Liver (tissue), 9 donors: ENCODE results near the gene EIF4ENIF1. TPM values are rescaled to one million over a fixed set of nuclear protein-coding genes. Genes with fewer than 3 reads are reported as not detected.

Experiments
- DNase-seq: peaks from one replicate; pipeline ENCODE4 v3.0.0-alpha.2; 2017; ENCODE audit warnings: low spot score
- H3K27ac ChIP-seq, 2 donors: one replicate each; pipeline ENCODE4 v1.7.0; 2013; ENCODE audit warnings: inconsistent platforms in 2 of 2, low read length in 2 of 2, control low read depth in 1 of 2, low read depth in 1 of 2, mild to moderate bottlenecking in 1 of 2
- H3K27me3 ChIP-seq, 4 donors: one replicate each; pipeline versions ENCODE4 v1.6.1 to v1.7.0; 2013; ENCODE audit warnings: low read length in 3 of 4, inconsistent platforms in 1 of 4, mild to moderate bottlenecking in 1 of 4, moderate library complexity in 1 of 4; ENCODE audit not compliant: control insufficient read depth in 4 of 4, insufficient read depth in 4 of 4
- H3K36me3 ChIP-seq, 4 donors: one replicate each; pipeline versions ENCODE4 v1.6.1 to v1.7.0; 2013; ENCODE audit warnings: low read length in 3 of 4, mild to moderate bottlenecking in 3 of 4, low read depth in 1 of 4, moderate library complexity in 1 of 4; ENCODE audit not compliant: control insufficient read depth in 4 of 4, insufficient read depth in 3 of 4
- H3K4me1 ChIP-seq, 4 donors: one replicate each; pipeline versions ENCODE4 v1.6.1 to v1.7.0; 2013; ENCODE audit warnings: low read length in 3 of 4, mild to moderate bottlenecking in 3 of 4, moderate library complexity in 1 of 4; ENCODE audit not compliant: control insufficient read depth in 4 of 4, insufficient read depth in 4 of 4
- H3K4me3 ChIP-seq, 3 donors: one replicate each; pipeline versions ENCODE4 v1.6.1 to v1.7.0; 2013; ENCODE audit warnings: low read length in 3 of 3, control low read depth in 1 of 3, low read depth in 1 of 3, mild to moderate bottlenecking in 1 of 3
- H3K9ac ChIP-seq, 2 donors: one replicate each; pipeline ENCODE4 v1.7.0; 2013; ENCODE audit warnings: low read length in 2 of 2, mild to moderate bottlenecking in 2 of 2, moderate library complexity in 2 of 2, control low read depth in 1 of 2, low read depth in 1 of 2
- H3K9me3 ChIP-seq, 4 donors: one replicate each; pipeline versions ENCODE4 v1.6.1 to v1.7.0; 2013; ENCODE audit warnings: low read length in 3 of 4; ENCODE audit not compliant: control insufficient read depth in 4 of 4
- ATF3 ChIP-seq: IDR thresholded peaks from 2 replicates; pipeline ENCODE4 v1.6.1; 2016; ENCODE audit warnings: antibody characterized with exemption
- EGR1 ChIP-seq, 2 donors: IDR thresholded peaks; 2 replicates each; pipeline ENCODE4 v1.6.1; 2016 to 2018; ENCODE audit warnings: antibody characterized with exemption in 2 of 2, low read depth in 2 of 2
- FOXA1 ChIP-seq: IDR thresholded peaks from 2 replicates; pipeline ENCODE4 v1.6.1; 2016; ENCODE audit warnings: antibody characterized with exemption
- FOXA2 ChIP-seq: IDR thresholded peaks from 2 replicates; pipeline ENCODE4 v1.6.1; 2016; ENCODE audit warnings: antibody characterized with exemption
- GABPA ChIP-seq, 2 donors: IDR thresholded peaks in 1 of 2; conservative IDR thresholded peaks in 1 of 2; 2 replicates each; pipeline ENCODE4 v1.6.1; 2016; ENCODE audit warnings: antibody characterized with exemption in 2 of 2, mild to moderate bottlenecking in 1 of 2, moderate library complexity in 1 of 2
- HNF4A ChIP-seq, 2 donors: conservative IDR thresholded peaks; 2 replicates each; pipeline ENCODE4 v1.6.1; 2016; ENCODE audit warnings: antibody characterized with exemption in 2 of 2, mild to moderate bottlenecking in 2 of 2
- JUND ChIP-seq, 2 donors: IDR thresholded peaks; 2 replicates each; pipeline ENCODE4 v1.6.1; 2016; ENCODE audit warnings: antibody characterized with exemption in 2 of 2
- MAX ChIP-seq: IDR thresholded peaks from 2 replicates; pipeline ENCODE4 v1.6.1; 2016; ENCODE audit warnings: antibody characterized with exemption
- NR2F2 ChIP-seq: IDR thresholded peaks from 2 replicates; pipeline ENCODE4 v1.6.1; 2016; ENCODE audit warnings: antibody characterized with exemption
- REST ChIP-seq: IDR thresholded peaks from 2 replicates; pipeline ENCODE4 v1.6.1; 2016; ENCODE audit warnings: antibody characterized with exemption, mild to moderate bottlenecking
- RXRA ChIP-seq, 2 donors: IDR thresholded peaks; 2 replicates each; pipeline ENCODE4 v1.6.1; 2017 to 2018; ENCODE audit warnings: antibody characterized with exemption in 2 of 2, mild to moderate bottlenecking in 1 of 2
- SP1 ChIP-seq: IDR thresholded peaks from 2 replicates; pipeline ENCODE4 v1.6.1; 2018; ENCODE audit warnings: antibody characterized with exemption, mild to moderate bottlenecking
- TAF1 ChIP-seq: conservative IDR thresholded peaks from 2 replicates; pipeline ENCODE4 v1.6.1; 2016; ENCODE audit warnings: antibody characterized with exemption, mild to moderate bottlenecking
- YY1 ChIP-seq: IDR thresholded peaks from 2 replicates; pipeline ENCODE4 v1.6.1; 2016; ENCODE audit warnings: antibody characterized with exemption, mild to moderate bottlenecking
- ZBTB33 ChIP-seq: IDR thresholded peaks from 2 replicates; pipeline ENCODE4 v1.6.1; 2016; ENCODE audit warnings: antibody characterized with exemption
- WGBS: extraction: QIAGEN DNeasy Blood & Tissue Kit; methylation state at CpG from one replicate; pipeline ENCODE4 v1.1.7; 2013; 5-methylcytosine and 5-hydroxymethylcytosine counted together
- polyA plus RNA-seq, 2 donors: library from polyadenylated mRNA; stranded (reverse) in 1 of 2; unstranded in 1 of 2; fragments of 200-250 nt in 1 of 2; fragments of >200 nt in 1 of 2; fragmentation: Nextera tagmentation in 1 of 2; extraction: Ambion mirVana in 1 of 2; gene quantifications; one replicate each; pipeline versions ENCODE4 v1.2.1 to v1.2.3, GENCODE V29; 2013 to 2015
- total RNA-seq, 2 donors: library from RNA; depleted of rRNA; stranded (reverse); fragments of >200 nt; gene quantifications; one replicate each; pipeline ENCODE4 v1.2.3, GENCODE V29; 2014
- donor health status: healthy.
- donor health status: healthy.
- donor health status: healthy.
- donor health status: healthy.
- donor health status: healthy.

The EIF4ENIF1 gene
- total and polyA plus RNA-seq, 4 donors, result 4.6 to 7.1 (median 6.0) TPM

GRCh38 chr22:31520051-31520450, 30.4 kb upstream of the EIF4ENIF1 start (continued):
- TF ChIP-seq REST (no peak), SP1 (no peak), FOXA2 (no peak), TAF1 (no peak), GABPA (IDR thresholded peaks at IDR 0.05 in 1 of 2, conservative IDR thresholded peaks at IDR 0.05 in 1 of 2) (no peak), FOXA1 (no peak)

- Histone ChIP-seq H3K9ac (no peak overlapping the region), H3K36me3 (no peaks in the 10 kb centered on the region), H3K4me3 (no peak overlapping the region), H3K4me1 (no peaks in the 10 kb centered on the region), H3K27me3 (no peaks in the 10 kb centered on the region), H3K27ac (no peak overlapping the region), H3K9me3 (no peaks in the 10 kb centered on the region)
- DNase-seq, result no peak
- 93% methylated on average over 6 of the region's 6 CpGs for WGBS
- TF ChIP-seq YY1 (no peak), EGR1 (IDR thresholded peaks at IDR 0.05; ENCODE audit: low read depth in 2 of 2) (no peak), MAX (no peak), RXRA (IDR thresholded peaks at IDR 0.05) (no peak), ZBTB33 (no peak), FOXA2 (no peak)
Observed at GRCh38 chr22:31509061-31509762, 19.6 kb upstream of the EIF4ENIF1 start.

- no peaks in the 10 kb centered on the region for H3K4me1 ChIP-seq
- H3K4me3 ChIP-seq, result no peak overlapping the region
- no peaks in the 10 kb centered on the region for H3K9me3 ChIP-seq
- H3K36me3 ChIP-seq, result no peaks in the 10 kb centered on the region
- H3K27me3 ChIP-seq, result no peaks in the 10 kb centered on the region
- no peak overlapping the region for H3K9ac ChIP-seq
- H3K27ac ChIP-seq, result no peak overlapping the region
- no peak for DNase-seq
- no peak for TF ChIP-seq FOXA2
- no peak for TF ChIP-seq TAF1
- TF ChIP-seq REST, result no peak
- TF ChIP-seq SP1, result no peak
- TF ChIP-seq NR2F2, result no peak
- no peak for TF ChIP-seq ZBTB33
- TF ChIP-seq EGR1 (IDR thresholded peaks at IDR 0.05; ENCODE audit: low read depth in 2 of 2), result no peak
- no peak for TF ChIP-seq ATF3
- no peak for TF ChIP-seq GABPA (IDR thresholded peaks at IDR 0.05 in 1 of 2, conservative IDR thresholded peaks at IDR 0.05 in 1 of 2)
- no peak for TF ChIP-seq JUND (IDR thresholded peaks at IDR 0.05)
- no peak for TF ChIP-seq RXRA (IDR thresholded peaks at IDR 0.05)
- TF ChIP-seq HNF4A (conservative IDR thresholded peaks at IDR 0.05), result no peak
- TF ChIP-seq YY1, result no peak
- 98% methylated on average over 4 of the region's 4 CpGs for WGBS
Observed at GRCh38 chr22:31508536-31508935, 18.9 kb upstream of the EIF4ENIF1 start.
